DMS 273 (cell line): ENCODE data around the gene NR2F6.
A peak's percentile ranks its signal among the peaks of the same experiment; 100 is the strongest.
"Not testable (repeated sequence)": the region's sequence is repeated elsewhere in the genome, so short reads cannot be mapped to it uniquely, and the experiment has no call there.

Source experiments
- DNase-seq: peaks from one replicate; lab custom pipeline; 2025; ENCODE audit not compliant: unreplicated experiment; lab: John Stamatoyannopoulos, UW

Gene NR2F6

GRCh38 chr19:17213334-17213733 lies 32.4 kb downstream of the NR2F6 start:
- DNase-seq = no peak

GRCh38 chr19:17211547-17212446 lies 33.9 kb downstream of the NR2F6 start:
- DNase-seq = no peak

- DNase-seq = no peak
Measured at GRCh38 chr19:17210296-17210695, 35.4 kb downstream of the NR2F6 start.

GRCh38 chr19:17209126-17210036 lies 36.3 kb downstream of the NR2F6 start:
- peak; percentile 62 for DNase-seq

- no peak for DNase-seq
Measured at GRCh38 chr19:17206736-17207581, 38.8 kb downstream of the NR2F6 start.

- peak; percentile 75 for DNase-seq
Measured at GRCh38 chr19:17205237-17206140, 40.2 kb downstream of the NR2F6 start.

- no peak for DNase-seq
Measured at GRCh38 chr19:17202713-17203112, 43.0 kb downstream of the NR2F6 start.

- no peak for DNase-seq
Measured at GRCh38 chr19:17202249-17202648, 43.5 kb downstream of the NR2F6 start.

- no peak for DNase-seq
Measured at GRCh38 chr19:17200408-17201079, 45.2 kb downstream of the NR2F6 start.

- DNase-seq = no peak
Measured at GRCh38 chr19:17197666-17198065, 48.1 kb downstream of the NR2F6 start.

GRCh38 chr19:17196610-17197009 lies 49.1 kb downstream of the NR2F6 start:
- no peak for DNase-seq

GRCh38 chr19:17195106-17195505 lies 50.6 kb downstream of the NR2F6 start:
- DNase-seq = no peak

GRCh38 chr19:17194608-17195007 lies 51.1 kb downstream of the NR2F6 start:
- no peak for DNase-seq

GRCh38 chr19:17192751-17193150 lies 53.0 kb downstream of the NR2F6 start:
- no peak for DNase-seq

GRCh38 chr19:17191736-17192135 lies 54.0 kb downstream of the NR2F6 start:
- not testable (repeated sequence) for DNase-seq

- no peak for DNase-seq
Measured at GRCh38 chr19:17185590-17185989, 60.1 kb downstream of the NR2F6 start.

- DNase-seq = no peak
Measured at GRCh38 chr19:17184371-17184841, 61.3 kb downstream of the NR2F6 start.

- no peak for DNase-seq
Measured at GRCh38 chr19:17183858-17184321, 61.8 kb downstream of the NR2F6 start.

GRCh38 chr19:17183271-17183761 lies 62.4 kb downstream of the NR2F6 start:
- no peak for DNase-seq
